AG04450 (cell line): ENCODE data around the gene DLX1. TPM values are rescaled to one million over a fixed set of nuclear protein-coding genes. Genes with fewer than 3 reads are reported as not detected.
"Not testable (repeated sequence)": the region's sequence is repeated elsewhere in the genome, so short reads cannot be mapped to it uniquely, and the experiment has no call there.

Experiments
- CTCF ChIA-PET: fragments of 300-600, 350-600 bp; formaldehyde crosslinking; extraction: SDS; loops from one replicate; lab custom pipeline; 2022; ENCODE audit warnings: antibody characterized with exemption, inconsistent platforms; lab: Charles Lee
- POLR2A ChIA-PET: fragments of 350-600 bp; formaldehyde crosslinking; extraction: SDS; loops from one replicate; lab custom pipeline; 2021; ENCODE audit warnings: antibody characterized with exemption, inconsistent platforms; lab: Yijun Ruan, JAX
- DNase-seq: peaks from one replicate; pipeline ENCODE4 v3.0.0-alpha.2; 2011; ENCODE audit warnings: low read depth, low spot score
- H3K27ac ChIP-seq: one replicate; pipeline ENCODE4 v1.5.1; 2012; ENCODE audit warnings: low read depth, low read length, control low read depth
- H3K27me3 ChIP-seq: one replicate; pipeline ENCODE4 v1.6.0; 2012; ENCODE audit warnings: low read length; ENCODE audit not compliant: control insufficient read depth, insufficient read depth
- H3K4me3 ChIP-seq: 2 replicates; pipeline ENCODE4 v1.5.1; 2011; ENCODE audit warnings: mild to moderate bottlenecking, low read depth, low read length, control low read depth
- H3K9me3 ChIP-seq: 2 replicates; pipeline ENCODE4 v1.5.1; 2012; ENCODE audit warnings: low read length; ENCODE audit not compliant: control insufficient read depth, insufficient read depth
- CTCF ChIP-seq: IDR thresholded peaks from 2 replicates; pipeline ENCODE4 v1.5.1; 2011; ENCODE audit warnings: low read depth, low read length, control low read depth, inconsistent platforms
- polyA plus RNA-seq: library from polyadenylated mRNA; depleted of rRNA; stranded (reverse); fragments of >200 nt; gene quantifications from 2 replicates; pipeline ENCODE4 v1.2.3, GENCODE V29; 2011

The DLX1 gene
- polyA plus RNA-seq, 1 experiment, result 2.2 TPM

GRCh38 chr2:172056293-172056692 is 29.0 kb upstream of the DLX1 start:
- CTCF ChIA-PET, result no interaction called here
- POLR2A ChIA-PET, result no interaction called here

GRCh38 chr2:172058660-172059059 is 26.6 kb upstream of the DLX1 start:
- H3K9me3 ChIP-seq, result no peaks in the 10 kb centered on the region
- no peak overlapping the region for H3K4me3 ChIP-seq
- DNase-seq, result no peak
- CTCF ChIA-PET, result no interaction called here
- no peak for TF ChIP-seq CTCF
- POLR2A ChIA-PET, result no interaction called here
- no peak overlapping the region for H3K27ac ChIP-seq
- no peaks in the 10 kb centered on the region for H3K27me3 ChIP-seq

More at GRCh38 chr2:172056293-172056692, 29.0 kb upstream of the DLX1 start:
- Histone ChIP-seq H3K27ac (no peak overlapping the region), H3K27me3 (no peaks in the 10 kb centered on the region), H3K9me3 (no peaks in the 10 kb centered on the region), H3K4me3 (no peak overlapping the region)
- no peak for DNase-seq
- TF ChIP-seq CTCF, result no peak

- DNase-seq, H3K27me3 ChIP-seq, H3K4me3 ChIP-seq, H3K9me3 ChIP-seq, H3K27ac ChIP-seq, POLR2A ChIA-PET: not testable (repeated sequence)
- CTCF ChIA-PET, result interaction anchor here (0.5 kb wide), 1 partner anchor 15 kb away, joined by 6 read pairs; no protein-coding TSS in a partner anchor
Observed at GRCh38 chr2:172060118-172060517, 25.2 kb upstream of the DLX1 start.

GRCh38 chr2:172062402-172063004 is 22.8 kb upstream of the DLX1 start:
- H3K27ac ChIP-seq, result no peak overlapping the region
- no peak for TF ChIP-seq CTCF
- H3K9me3 ChIP-seq, result no peaks in the 10 kb centered on the region
- H3K27me3 ChIP-seq, result no peaks in the 10 kb centered on the region
- no peak for DNase-seq
- CTCF ChIA-PET, result no interaction called here
- POLR2A ChIA-PET, result interaction anchor here (0.6 kb wide), 1 partner anchor 171 kb away, joined by 4 read pairs; no protein-coding TSS in a partner anchor
- H3K4me3 ChIP-seq, result no peak overlapping the region

- Histone ChIP-seq H3K27ac (no peak overlapping the region), H3K4me3 (no peak overlapping the region), H3K27me3 (no peaks in the 10 kb centered on the region), H3K9me3 (no peaks in the 10 kb centered on the region)
- no peak for DNase-seq
- ChIA-PET CTCF (no interaction called here), POLR2A (no interaction called here)
- no peak for TF ChIP-seq CTCF
Observed at GRCh38 chr2:172063446-172063845, 21.9 kb upstream of the DLX1 start.
